Panc1 (cell line): ENCODE measurements around the gene MGAT5B. TPM values are rescaled to one million over a fixed set of nuclear protein-coding genes. Genes with fewer than 3 reads are reported as not detected.

Experiments used
- ATAC-seq: fragments of 200-7000 bp; cut with Tn5 transposase; 2 replicates; pipeline ENCODE4 v1.9.1; 2020; ENCODE audit warnings: mild to moderate bottlenecking, moderate library complexity
- BruUV-seq: library from RNA; stranded (reverse); fragments of 400-500 nt; replicated peaks from 2 replicates; lab custom pipeline; 2021; lab: Mats Ljungman, UMichigan
- CTCF ChIA-PET: fragments of 300-600 bp; sonication (Branson Sonifier 250); formaldehyde crosslinking; loops from one replicate; lab custom pipeline; 2022; ENCODE audit warnings: antibody characterized with exemption; lab: Charles Lee
- POLR2A ChIA-PET: fragments of 300-600 bp; sonication (Branson Sonifier 250); formaldehyde crosslinking; loops from one replicate; lab custom pipeline; 2022; ENCODE audit warnings: antibody characterized with exemption; lab: Charles Lee
- DNase-seq: peaks from one replicate; pipeline ENCODE4 v3.0.0-alpha.2; 2010; ENCODE audit warnings: low read depth, low spot score
- H3K27ac ChIP-seq: 2 replicates; pipeline ENCODE4 v1.5.1; 2011; ENCODE audit warnings: mild to moderate bottlenecking, low read length, inconsistent platforms
- H3K27me3 ChIP-seq: fragments of 200-500 bp; sonication (Bioruptor generic); 2 replicates; pipeline ENCODE4 v1.6.0; 2014; ENCODE audit warnings: low read length, inconsistent platforms; ENCODE audit not compliant: control insufficient read depth, insufficient read depth
- H3K36me3 ChIP-seq: fragments of 200-500 bp; sonication (Bioruptor generic); 2 replicates; pipeline ENCODE4 v1.5.1; 2014; ENCODE audit warnings: inconsistent platforms, mild to moderate bottlenecking, low read length, moderate library complexity; ENCODE audit not compliant: control insufficient read depth, insufficient read depth
- H3K4me1 ChIP-seq: 2 replicates; pipeline ENCODE4 v1.5.1; 2011; ENCODE audit warnings: inconsistent platforms, mild to moderate bottlenecking, low read length, moderate library complexity; ENCODE audit not compliant: control insufficient read depth, insufficient read depth
- H3K4me3 ChIP-seq, 2 experiments: 2 replicates each; pipeline ENCODE4 v1.5.1; 2011 to 2012; ENCODE audit warnings: low read depth in 2 of 2, low read length in 2 of 2, mild to moderate bottlenecking in 2 of 2, inconsistent platforms in 1 of 2, moderate library complexity in 1 of 2
- H3K9me3 ChIP-seq: fragments of 200-500 bp; sonication (Bioruptor generic); 2 replicates; pipeline ENCODE4 v1.5.1; 2014; ENCODE audit warnings: low read depth, mild to moderate bottlenecking, inconsistent platforms, low read length, moderate library complexity; ENCODE audit not compliant: control insufficient read depth, insufficient read depth
- POLR2AphosphoS5 ChIP-seq: IDR thresholded peaks from 2 replicates; pipeline ENCODE4 v1.6.1; 2012; ENCODE audit warnings: mild to moderate bottlenecking, low read depth, low read length, moderate library complexity
- SIN3A ChIP-seq: IDR thresholded peaks from 2 replicates; pipeline ENCODE4 v1.6.1; 2012; ENCODE audit warnings: low read depth, mild to moderate bottlenecking, low read length, moderate library complexity, borderline replicate concordance; ENCODE audit not compliant: insufficient read depth
- TCF7L2 ChIP-seq: IDR thresholded peaks from 2 replicates; pipeline ENCODE4 v1.6.1; 2011; ENCODE audit warnings: mild to moderate bottlenecking, low read depth, low read length, inconsistent platforms
- in situ Hi-C: cut with HindIII; loops from 2 replicates; pipeline ENCODE4 v1.10.0; 2016; ENCODE audit warnings: low sequenced_read_pairs, low pct_unique_long_range_greater_than_20kb
- intact Hi-C: fragments of 100-400 bp; cut with micrococcal nuclease; formaldehyde crosslinking; loops from one replicate; pipeline ENCODE4 v1.10.0; 2022; ENCODE audit not compliant: unreplicated experiment
- total RNA-seq: library from RNA; stranded (reverse); gene quantifications from one replicate; pipeline ENCODE4 v1.2.1, GENCODE V29; 2021; ENCODE audit not compliant: unreplicated experiment
- TF ChIP-seq, protein P1 (sequence below), 2 experiments: IDR thresholded peaks; 2 replicates each; pipeline ENCODE4 v1.6.1; 2011 to 2012; ENCODE audit warnings: low read depth in 2 of 2, control low read depth in 1 of 2, low read length in 1 of 2, mild to moderate bottlenecking in 1 of 2, moderate library complexity in 1 of 2; ENCODE audit not compliant: insufficient read depth in 1 of 2
- TF ChIP-seq, protein P2 (sequence below): fragments of 450-650 bp; IDR thresholded peaks from 2 replicates; pipeline ENCODE4 v1.5.1; 2017; ENCODE audit warnings: mild to moderate bottlenecking

The MGAT5B gene
- total RNA-seq, 1 experiment from 2014 or later, result 34.9 TPM

DNA sequence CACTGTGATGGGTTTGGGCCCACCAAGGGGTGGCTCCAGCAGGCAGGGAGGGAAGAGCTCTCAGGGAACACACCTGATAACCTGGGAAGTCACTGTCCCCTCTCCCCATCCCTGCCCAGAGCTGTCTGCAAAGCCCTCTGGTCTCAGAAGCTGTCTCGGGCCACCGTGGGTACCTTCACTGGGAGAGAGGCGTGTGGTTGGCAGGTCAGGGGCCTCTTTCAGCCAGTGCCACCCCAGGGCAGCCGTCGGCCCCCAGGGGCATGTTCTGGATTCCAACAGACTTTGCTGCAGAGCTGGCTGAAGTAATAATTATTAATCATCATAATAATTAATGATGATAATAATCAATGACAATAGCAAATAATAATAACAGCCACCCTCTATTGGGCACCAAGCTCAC is 21.1 kb downstream of the MGAT5B start:
- H3K27me3 ChIP-seq, result no peaks in the 10 kb centered on the region
- POLR2A ChIA-PET, result no interaction called here
- no TSS peak for BruUV-seq
- no peak overlapping the region for H3K4me3 ChIP-seq
- no peak for DNase-seq
- CTCF ChIA-PET, result interaction anchor here (0.6 to 1.6 kb wide), 3 partner anchors 11 to 176 kb away, joined by 3 to 4 read pairs (median 4); no protein-coding TSS in a partner anchor
- no peak for ATAC-seq
- H3K36me3 ChIP-seq, result no peaks in the 10 kb centered on the region
- no peak overlapping the region for H3K27ac ChIP-seq
- 0 out of 2 replicates have a peak, but pooled peaks cover 4% of the 10 kb centered on the region for H3K4me1 ChIP-seq
- in situ Hi-C loops (no loop called here), intact Hi-C loops (no loop called here)
- H3K9me3 ChIP-seq, result no peaks in the 10 kb centered on the region
- TF ChIP-seq TCF7L2, result no peak
- TF ChIP-seq, protein P1, sequence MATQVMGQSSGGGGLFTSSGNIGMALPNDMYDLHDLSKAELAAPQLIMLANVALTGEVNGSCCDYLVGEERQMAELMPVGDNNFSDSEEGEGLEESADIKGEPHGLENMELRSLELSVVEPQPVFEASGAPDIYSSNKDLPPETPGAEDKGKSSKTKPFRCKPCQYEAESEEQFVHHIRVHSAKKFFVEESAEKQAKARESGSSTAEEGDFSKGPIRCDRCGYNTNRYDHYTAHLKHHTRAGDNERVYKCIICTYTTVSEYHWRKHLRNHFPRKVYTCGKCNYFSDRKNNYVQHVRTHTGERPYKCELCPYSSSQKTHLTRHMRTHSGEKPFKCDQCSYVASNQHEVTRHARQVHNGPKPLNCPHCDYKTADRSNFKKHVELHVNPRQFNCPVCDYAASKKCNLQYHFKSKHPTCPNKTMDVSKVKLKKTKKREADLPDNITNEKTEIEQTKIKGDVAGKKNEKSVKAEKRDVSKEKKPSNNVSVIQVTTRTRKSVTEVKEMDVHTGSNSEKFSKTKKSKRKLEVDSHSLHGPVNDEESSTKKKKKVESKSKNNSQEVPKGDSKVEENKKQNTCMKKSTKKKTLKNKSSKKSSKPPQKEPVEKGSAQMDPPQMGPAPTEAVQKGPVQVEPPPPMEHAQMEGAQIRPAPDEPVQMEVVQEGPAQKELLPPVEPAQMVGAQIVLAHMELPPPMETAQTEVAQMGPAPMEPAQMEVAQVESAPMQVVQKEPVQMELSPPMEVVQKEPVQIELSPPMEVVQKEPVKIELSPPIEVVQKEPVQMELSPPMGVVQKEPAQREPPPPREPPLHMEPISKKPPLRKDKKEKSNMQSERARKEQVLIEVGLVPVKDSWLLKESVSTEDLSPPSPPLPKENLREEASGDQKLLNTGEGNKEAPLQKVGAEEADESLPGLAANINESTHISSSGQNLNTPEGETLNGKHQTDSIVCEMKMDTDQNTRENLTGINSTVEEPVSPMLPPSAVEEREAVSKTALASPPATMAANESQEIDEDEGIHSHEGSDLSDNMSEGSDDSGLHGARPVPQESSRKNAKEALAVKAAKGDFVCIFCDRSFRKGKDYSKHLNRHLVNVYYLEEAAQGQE (IDR thresholded peaks at IDR 0.05; ENCODE audit: insufficient read depth in 1 of 2, low read depth in 2 of 2, low read length in 1 of 2), result no peak
- no peak for TF ChIP-seq SIN3A
- TF ChIP-seq, protein P2, sequence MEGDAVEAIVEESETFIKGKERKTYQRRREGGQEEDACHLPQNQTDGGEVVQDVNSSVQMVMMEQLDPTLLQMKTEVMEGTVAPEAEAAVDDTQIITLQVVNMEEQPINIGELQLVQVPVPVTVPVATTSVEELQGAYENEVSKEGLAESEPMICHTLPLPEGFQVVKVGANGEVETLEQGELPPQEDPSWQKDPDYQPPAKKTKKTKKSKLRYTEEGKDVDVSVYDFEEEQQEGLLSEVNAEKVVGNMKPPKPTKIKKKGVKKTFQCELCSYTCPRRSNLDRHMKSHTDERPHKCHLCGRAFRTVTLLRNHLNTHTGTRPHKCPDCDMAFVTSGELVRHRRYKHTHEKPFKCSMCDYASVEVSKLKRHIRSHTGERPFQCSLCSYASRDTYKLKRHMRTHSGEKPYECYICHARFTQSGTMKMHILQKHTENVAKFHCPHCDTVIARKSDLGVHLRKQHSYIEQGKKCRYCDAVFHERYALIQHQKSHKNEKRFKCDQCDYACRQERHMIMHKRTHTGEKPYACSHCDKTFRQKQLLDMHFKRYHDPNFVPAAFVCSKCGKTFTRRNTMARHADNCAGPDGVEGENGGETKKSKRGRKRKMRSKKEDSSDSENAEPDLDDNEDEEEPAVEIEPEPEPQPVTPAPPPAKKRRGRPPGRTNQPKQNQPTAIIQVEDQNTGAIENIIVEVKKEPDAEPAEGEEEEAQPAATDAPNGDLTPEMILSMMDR, result no peak
- no peak for TF ChIP-seq POLR2AphosphoS5

DNA sequence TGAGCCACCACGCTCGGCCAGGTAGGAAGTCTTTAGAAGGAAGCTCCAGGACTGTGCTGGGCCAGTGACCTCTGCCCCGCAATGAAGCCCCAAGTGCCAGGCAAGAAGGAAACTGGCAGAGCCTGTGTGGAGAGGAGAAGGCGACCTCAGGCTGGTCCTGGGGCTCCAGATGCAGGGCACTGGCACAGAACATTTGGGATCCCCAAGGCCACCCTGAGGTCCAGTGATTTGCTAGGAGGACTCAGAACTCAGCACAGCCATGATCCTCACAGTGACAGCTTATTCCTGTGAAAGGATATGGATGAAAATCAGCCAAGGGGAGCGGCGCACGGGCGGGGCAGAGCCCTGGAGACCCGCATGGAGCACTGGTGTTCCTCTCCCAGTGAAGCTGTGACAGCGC is 24.1 kb downstream of the MGAT5B start:
- H3K4me3 ChIP-seq, result no peak overlapping the region
- BruUV-seq, result no TSS peak
- H3K27ac ChIP-seq, result no peak overlapping the region
- peaks cover 9% of the 10 kb centered on the region for H3K9me3 ChIP-seq
- no peak for TF ChIP-seq TCF7L2
- TF ChIP-seq, protein P1 (IDR thresholded peaks at IDR 0.05; ENCODE audit: insufficient read depth in 1 of 2, low read depth in 2 of 2, low read length in 1 of 2), result no peak
- CTCF ChIA-PET, result no interaction called here
- no peak for ATAC-seq
- H3K27me3 ChIP-seq, result no peaks in the 10 kb centered on the region
- 0 out of 2 replicates have a peak, but pooled peaks cover 4% of the 10 kb centered on the region for H3K4me1 ChIP-seq
- intact Hi-C loops, result no loop called here
- POLR2A ChIA-PET, result interaction anchor here (0.5 to 0.6 kb wide), 2 partner anchors 296 to 329 kb away, joined by 3 to 4 read pairs; no protein-coding TSS in a partner anchor
- H3K36me3 ChIP-seq, result no peaks in the 10 kb centered on the region
- no peak for DNase-seq
- in situ Hi-C loops, result no loop called here
